GM12864 (cell line): ENCODE results near the gene SLC35F3.

Source experiments
- DNase-seq: peaks from one replicate; pipeline ENCODE4 v3.0.0-alpha.2; 2011; ENCODE audit warnings: low read depth
- H3K4me3 ChIP-seq: 2 replicates; pipeline ENCODE4 v1.5.1; 2011; ENCODE audit warnings: mild to moderate bottlenecking, low read depth, low read length, control low read depth
- TF ChIP-seq, protein P1 (sequence below): IDR thresholded peaks from 2 replicates; pipeline ENCODE4 v1.5.1; 2011; ENCODE audit warnings: low read depth, mild to moderate bottlenecking, moderate library complexity, low read length, control low read depth, inconsistent platforms; ENCODE audit errors: missing control alignments

SLC35F3 gene

GRCh38 chr1:234292011-234292410 is 387.5 kb downstream of the SLC35F3 start:
- no peak for DNase-seq
- no peak overlapping the region for H3K4me3 ChIP-seq
- TF ChIP-seq, protein P1, sequence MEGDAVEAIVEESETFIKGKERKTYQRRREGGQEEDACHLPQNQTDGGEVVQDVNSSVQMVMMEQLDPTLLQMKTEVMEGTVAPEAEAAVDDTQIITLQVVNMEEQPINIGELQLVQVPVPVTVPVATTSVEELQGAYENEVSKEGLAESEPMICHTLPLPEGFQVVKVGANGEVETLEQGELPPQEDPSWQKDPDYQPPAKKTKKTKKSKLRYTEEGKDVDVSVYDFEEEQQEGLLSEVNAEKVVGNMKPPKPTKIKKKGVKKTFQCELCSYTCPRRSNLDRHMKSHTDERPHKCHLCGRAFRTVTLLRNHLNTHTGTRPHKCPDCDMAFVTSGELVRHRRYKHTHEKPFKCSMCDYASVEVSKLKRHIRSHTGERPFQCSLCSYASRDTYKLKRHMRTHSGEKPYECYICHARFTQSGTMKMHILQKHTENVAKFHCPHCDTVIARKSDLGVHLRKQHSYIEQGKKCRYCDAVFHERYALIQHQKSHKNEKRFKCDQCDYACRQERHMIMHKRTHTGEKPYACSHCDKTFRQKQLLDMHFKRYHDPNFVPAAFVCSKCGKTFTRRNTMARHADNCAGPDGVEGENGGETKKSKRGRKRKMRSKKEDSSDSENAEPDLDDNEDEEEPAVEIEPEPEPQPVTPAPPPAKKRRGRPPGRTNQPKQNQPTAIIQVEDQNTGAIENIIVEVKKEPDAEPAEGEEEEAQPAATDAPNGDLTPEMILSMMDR = no peak

GRCh38 chr1:234292548-234292947 is 388.1 kb downstream of the SLC35F3 start:
- H3K4me3 ChIP-seq = no peak overlapping the region
- no peak for DNase-seq
- TF ChIP-seq, protein P1 = no peak

DNA sequence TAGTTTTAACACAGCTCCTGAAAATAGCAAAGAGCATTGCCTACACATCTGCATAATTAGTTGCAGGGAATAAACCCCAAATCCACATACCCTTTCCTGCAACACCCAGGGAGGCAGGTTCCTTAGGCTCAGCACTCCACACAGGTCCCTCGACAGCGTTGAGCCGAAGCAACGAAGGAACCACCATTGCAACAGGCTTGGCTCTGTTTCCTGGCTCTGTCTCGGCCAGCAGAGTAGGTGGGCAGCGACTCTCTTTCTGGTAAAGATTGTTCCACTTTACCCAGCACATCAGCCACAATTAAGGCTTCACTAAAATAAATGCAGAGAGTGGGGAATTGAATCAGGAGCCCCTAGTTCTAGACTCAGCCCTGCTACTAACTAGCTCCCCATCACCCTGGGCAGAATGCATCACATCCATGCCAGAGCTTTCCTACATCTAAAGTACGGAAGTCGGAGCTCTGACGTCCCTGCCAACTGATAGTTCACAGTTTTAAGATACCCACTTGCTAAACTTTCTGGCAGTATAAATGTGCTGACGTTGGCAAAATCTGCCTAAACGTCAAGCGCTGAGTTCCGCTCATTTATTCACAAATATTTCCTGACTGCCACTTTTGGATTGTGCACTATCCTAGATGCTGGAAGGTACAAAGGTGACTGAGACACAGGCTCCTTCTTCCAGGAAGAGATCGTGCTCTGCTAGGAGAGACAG is 389.8 kb downstream of the SLC35F3 start:
- TF ChIP-seq, protein P1 = no peak
- no peak for DNase-seq
- no peak overlapping the region for H3K4me3 ChIP-seq

GRCh38 chr1:234295068-234295467 is 390.6 kb downstream of the SLC35F3 start:
- no peak for DNase-seq

GRCh38 chr1:234295626-234296025 is 391.1 kb downstream of the SLC35F3 start:
- TF ChIP-seq, protein P1 = no peak

More at GRCh38 chr1:234295068-234295467, 390.6 kb downstream of the SLC35F3 start:
- no peak overlapping the region for H3K4me3 ChIP-seq
- TF ChIP-seq, protein P1 = no peak

GRCh38 chr1:234296496-234296895 is 392.0 kb downstream of the SLC35F3 start:
- DNase-seq = no peak
- H3K4me3 ChIP-seq = no peak overlapping the region
- TF ChIP-seq, protein P1 = no peak

More at GRCh38 chr1:234295626-234296025, 391.1 kb downstream of the SLC35F3 start:
- H3K4me3 ChIP-seq = no peak overlapping the region
- no peak for DNase-seq

- H3K4me3 ChIP-seq = no peak overlapping the region
- TF ChIP-seq, protein P1 = no peak
- DNase-seq = no peak
Observed at GRCh38 chr1:234297668-234298067, 393.2 kb downstream of the SLC35F3 start.
